Small intestine (tissue), 7 donors: ENCODE data around the gene GPR17. TPM values are rescaled to one million over a fixed set of nuclear protein-coding genes. Genes with fewer than 3 reads are reported as not detected.

ENCODE experiments used
- DNase-seq, 2 donors: peaks; one replicate each; pipeline versions ENCODE4 v3.0.0 to v3.0.0-alpha.2; 2013
- FAIRE-seq: peaks from 2 replicates; lab custom pipeline; 2012; peaks lifted over from hg19 to GRCh38; lab: Jason Lieb, UNC
- H3K27ac ChIP-seq, 3 donors: one replicate each; pipeline ENCODE4 v1.5.1; 2013; ENCODE audit warnings: low read length in 2 of 3, mild to moderate bottlenecking in 2 of 3, control low read depth in 1 of 3, inconsistent platforms in 1 of 3, low read depth in 1 of 3, moderate library complexity in 1 of 3
- H3K27me3 ChIP-seq, 3 donors: one replicate each; pipeline ENCODE4 v1.6.1; 2013; ENCODE audit warnings: low read length in 3 of 3, inconsistent platforms in 1 of 3; ENCODE audit not compliant: control insufficient read depth in 3 of 3, insufficient read depth in 3 of 3
- H3K36me3 ChIP-seq, 3 donors: one replicate each; pipeline ENCODE4 v1.6.1; 2013; ENCODE audit warnings: low read length in 3 of 3, inconsistent platforms in 1 of 3, low read depth in 1 of 3, mild to moderate bottlenecking in 1 of 3, moderate library complexity in 1 of 3; ENCODE audit not compliant: control insufficient read depth in 3 of 3, insufficient read depth in 2 of 3
- H3K4me1 ChIP-seq, 3 donors: one replicate each; pipeline ENCODE4 v1.6.1; 2013; ENCODE audit warnings: low read length in 2 of 3, inconsistent platforms in 1 of 3, low read depth in 1 of 3, mild to moderate bottlenecking in 1 of 3, moderate library complexity in 1 of 3; ENCODE audit not compliant: control insufficient read depth in 3 of 3, insufficient read depth in 2 of 3
- H3K4me3 ChIP-seq, 3 donors: one replicate each; pipeline ENCODE4 v1.5.1; 2013; ENCODE audit warnings: low read length in 3 of 3, control low read depth in 1 of 3, inconsistent platforms in 1 of 3, low read depth in 1 of 3, mild to moderate bottlenecking in 1 of 3, moderate library complexity in 1 of 3
- H3K9me3 ChIP-seq, 2 donors: one replicate each; pipeline ENCODE4 v1.6.1; 2013; ENCODE audit warnings: low read depth in 1 of 2, low read length in 1 of 2; ENCODE audit not compliant: control insufficient read depth in 2 of 2, insufficient read depth in 1 of 2
- WGBS, 3 donors: extraction: QIAGEN DNeasy Blood & Tissue Kit; methylation state at CpG; one replicate each; pipeline ENCODE4 v1.1.7; 2013; 5-methylcytosine and 5-hydroxymethylcytosine counted together
- polyA plus RNA-seq, 4 donors: library from polyadenylated mRNA; stranded (reverse) in 3 of 4; unstranded in 1 of 4; fragments of 200-250 nt in 3 of 4; fragments of 120-200 nt in 1 of 4; gene quantifications; one replicate each; pipeline versions ENCODE4 v1.2.1 to v1.2.3, GENCODE V29; 2013
- donor health status: healthy with polysubstance abuse.
- donor health status: control.
- donor health status: control.
- donor health status: Bipolar disorder and iron deficiency.
- donor health status: healthy.

Gene GPR17
- polyA plus RNA-seq, 4 donors, result 0.18 to 0.56 TPM; not detected in 2

DNA sequence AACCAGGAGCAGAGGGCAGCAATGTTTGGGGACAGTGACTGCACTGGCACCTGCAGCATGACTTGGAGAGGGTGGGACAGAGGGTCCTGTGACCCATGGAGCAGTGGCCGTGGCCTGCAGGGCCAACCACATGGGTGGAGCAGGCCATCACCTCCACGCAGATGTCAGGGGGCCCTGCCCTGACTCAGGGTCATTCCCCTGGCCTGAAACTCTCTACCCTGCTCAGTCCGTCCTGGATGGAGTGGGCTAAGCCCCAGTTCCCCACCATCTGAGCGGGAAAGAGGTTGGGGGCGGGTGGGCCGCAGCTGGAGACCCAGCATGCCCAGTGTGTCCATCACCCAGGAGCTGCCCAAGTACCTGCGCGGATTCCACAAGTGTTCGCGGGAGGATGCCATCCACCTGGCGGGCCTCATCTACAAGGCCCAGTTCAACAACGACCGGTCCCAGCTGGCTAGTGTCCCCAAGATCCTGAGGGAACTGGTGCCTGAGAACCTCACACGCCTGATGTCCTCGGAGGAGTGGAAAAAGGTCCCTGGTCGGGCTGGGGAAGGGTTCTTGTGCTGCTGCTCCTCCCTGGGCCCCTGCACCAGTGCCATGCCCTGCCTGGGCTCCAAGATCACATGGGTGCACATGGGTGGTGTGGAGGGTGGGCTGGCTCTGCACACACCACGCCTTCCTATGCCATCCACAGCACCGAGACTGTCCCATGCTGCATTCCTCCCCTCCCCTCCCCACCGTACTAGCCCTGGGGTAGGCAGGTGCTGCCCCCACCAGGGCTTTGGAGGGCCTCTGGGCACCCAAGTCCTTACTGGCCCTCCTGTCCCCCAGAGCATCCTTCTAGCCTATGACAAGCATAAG, 10.3 kb upstream of the GPR17 start:
- 92 to 94% (median 93%) methylated on average over 19 of the region's 19 CpGs for WGBS, 3 donors
- Histone ChIP-seq H3K4me3 (no peak overlapping the region), H3K4me1 (peaks cover 0 to 46% (median 0%) of the 10 kb centered on the region in 3 donors), H3K27me3 (no peaks in the 10 kb centered on the region), H3K36me3 (peaks cover 0 to 99% (median 15%) of the 10 kb centered on the region in 3 donors), H3K9me3 (no peaks in the 10 kb centered on the region), H3K27ac (peak overlapping the region in 1 of 3 donors; percentile 88)
- FAIRE-seq (no peak), DNase-seq (no peak)

DNA sequence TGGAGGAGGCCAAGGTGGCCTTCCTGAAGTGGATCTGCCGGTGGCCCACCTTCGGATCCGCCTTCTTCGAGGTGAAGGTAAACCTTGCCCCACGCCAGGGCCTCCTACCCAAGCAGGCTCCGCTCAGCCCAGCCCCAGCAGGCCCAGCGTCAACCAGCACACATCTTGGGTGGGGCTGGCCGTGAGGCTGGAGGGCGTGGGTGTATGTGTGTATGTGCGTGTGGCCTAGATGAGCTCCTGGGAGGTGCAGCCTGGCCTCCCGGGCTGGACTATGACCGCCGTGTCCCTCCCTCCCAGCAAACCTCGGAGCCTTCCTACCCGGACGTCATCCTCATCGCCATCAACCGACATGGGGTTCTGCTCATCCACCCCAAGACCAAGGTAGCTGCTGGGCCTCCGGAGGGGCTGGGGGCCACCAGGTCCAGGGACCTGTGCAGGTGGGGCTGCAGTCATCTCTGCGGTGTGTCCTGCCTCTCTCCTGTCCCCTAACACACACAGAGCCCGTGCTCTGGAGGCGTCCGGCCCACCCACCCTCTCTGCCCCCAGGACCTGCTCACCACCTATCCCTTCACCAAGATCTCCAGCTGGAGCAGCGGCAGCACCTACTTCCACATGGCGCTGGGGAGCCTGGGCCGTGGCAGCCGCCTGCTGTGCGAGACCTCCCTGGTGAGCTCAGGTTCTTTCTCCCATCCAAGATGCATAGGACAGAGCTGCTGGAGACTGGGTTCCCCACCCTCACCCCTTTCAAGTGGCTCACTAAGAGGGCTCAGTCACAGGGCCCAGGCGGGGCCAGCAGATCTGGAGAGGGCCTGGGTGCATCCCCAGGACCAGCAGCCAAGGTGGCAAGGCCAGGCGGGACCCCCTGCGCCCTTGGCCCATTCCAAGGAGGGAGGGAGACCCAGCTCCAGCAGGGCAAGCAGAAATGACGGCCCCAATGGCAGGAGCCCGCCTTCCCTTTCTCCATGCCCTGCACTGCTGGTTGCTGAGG, 9.4 kb upstream of the GPR17 start:
- FAIRE-seq (no peak), DNase-seq (peak; percentile 68 to 86)
- WGBS, 3 donors, result 58 to 83% (median 74%) methylated on average over 28 to 33 of the region's 33 CpGs
- no peaks in the 10 kb centered on the region for H3K27me3 ChIP-seq
- peaks cover 0 to 91% (median 12%) of the 10 kb centered on the region in 3 donors for H3K36me3 ChIP-seq
- no peaks in the 10 kb centered on the region for H3K9me3 ChIP-seq
- no peak overlapping the region for H3K4me3 ChIP-seq
- peaks cover 0 to 46% (median 0%) of the 10 kb centered on the region in 3 donors for H3K4me1 ChIP-seq
- H3K27ac ChIP-seq, result peak overlapping the region in 2 of 3 donors; percentile 34 to 88

DNA sequence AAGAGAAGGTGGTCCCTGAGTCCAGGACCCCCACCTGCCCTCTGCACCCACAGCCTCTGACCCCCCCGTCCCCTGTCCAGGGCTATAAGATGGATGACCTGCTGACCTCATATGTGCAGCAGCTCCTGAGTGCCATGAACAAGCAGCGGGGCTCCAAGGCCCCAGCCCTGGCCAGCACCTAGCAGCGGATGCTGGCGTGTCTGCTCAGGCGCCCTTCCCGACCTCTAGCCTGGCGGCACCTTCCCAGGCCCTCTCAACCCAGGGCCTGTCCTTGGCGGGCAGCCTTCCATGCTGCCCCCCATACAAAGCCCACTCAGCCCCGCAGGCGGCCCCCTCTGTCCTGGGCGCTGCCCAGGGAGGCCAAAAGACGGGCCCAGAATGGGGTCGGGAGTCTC, 8.7 kb upstream of the GPR17 start:
- FAIRE-seq (no peak), DNase-seq (no peak)
- 66 to 86% (median 79%) methylated on average over 9 to 13 of the region's 13 CpGs for WGBS, 3 donors
- H3K36me3 ChIP-seq, result peaks cover 0 to 84% (median 10%) of the 10 kb centered on the region in 3 donors
- H3K27ac ChIP-seq, result peak overlapping the region in 2 of 3 donors; percentile 34 to 66
- H3K4me3 ChIP-seq, result no peak overlapping the region
- no peaks in the 10 kb centered on the region for H3K9me3 ChIP-seq
- peaks cover 0 to 46% (median 0%) of the 10 kb centered on the region in 3 donors for H3K4me1 ChIP-seq
- H3K27me3 ChIP-seq, result no peaks in the 10 kb centered on the region

DNA sequence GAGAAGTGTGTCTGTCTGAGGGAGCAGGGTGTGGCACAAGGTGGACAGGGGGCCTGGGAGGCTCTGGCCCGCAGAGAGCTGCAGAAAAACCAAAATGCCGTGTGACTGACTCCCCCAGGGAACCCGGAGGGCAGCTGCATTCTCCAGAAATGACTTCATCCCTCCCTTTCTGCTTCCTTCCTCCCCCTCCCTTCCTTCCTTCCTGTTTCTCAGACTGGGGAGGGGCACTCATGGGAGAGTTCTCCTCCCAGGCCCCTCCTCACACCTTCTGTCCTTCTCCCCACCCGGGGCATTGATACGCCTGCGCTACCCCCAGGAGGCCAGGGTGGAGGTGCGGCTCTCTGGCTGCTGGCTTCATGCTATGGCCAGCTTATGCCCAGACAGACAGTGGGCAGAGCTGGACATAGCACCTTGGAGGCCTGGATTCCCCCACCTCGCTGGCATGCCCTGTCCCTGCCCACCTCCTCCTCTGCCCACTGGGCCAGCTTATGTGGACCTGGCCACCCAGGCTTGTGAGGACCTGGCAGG, 8.2 kb upstream of the GPR17 start:
- Histone ChIP-seq H3K9me3 (no peaks in the 10 kb centered on the region), H3K4me3 (no peak overlapping the region), H3K4me1 (peaks cover 0 to 46% (median 0%) of the 10 kb centered on the region in 3 donors), H3K27ac (peak overlapping the region in 2 of 3 donors; percentile 66 to 74), H3K27me3 (no peaks in the 10 kb centered on the region), H3K36me3 (peaks cover 0 to 79% (median 10%) of the 10 kb centered on the region in 3 donors)
- FAIRE-seq, result no peak
- WGBS, 3 donors, result 49 to 67% (median 62%) methylated on average over 7 to 8 of the region's 8 CpGs
- DNase-seq, result peak in 1 of 2 donors; percentile 48

DNA sequence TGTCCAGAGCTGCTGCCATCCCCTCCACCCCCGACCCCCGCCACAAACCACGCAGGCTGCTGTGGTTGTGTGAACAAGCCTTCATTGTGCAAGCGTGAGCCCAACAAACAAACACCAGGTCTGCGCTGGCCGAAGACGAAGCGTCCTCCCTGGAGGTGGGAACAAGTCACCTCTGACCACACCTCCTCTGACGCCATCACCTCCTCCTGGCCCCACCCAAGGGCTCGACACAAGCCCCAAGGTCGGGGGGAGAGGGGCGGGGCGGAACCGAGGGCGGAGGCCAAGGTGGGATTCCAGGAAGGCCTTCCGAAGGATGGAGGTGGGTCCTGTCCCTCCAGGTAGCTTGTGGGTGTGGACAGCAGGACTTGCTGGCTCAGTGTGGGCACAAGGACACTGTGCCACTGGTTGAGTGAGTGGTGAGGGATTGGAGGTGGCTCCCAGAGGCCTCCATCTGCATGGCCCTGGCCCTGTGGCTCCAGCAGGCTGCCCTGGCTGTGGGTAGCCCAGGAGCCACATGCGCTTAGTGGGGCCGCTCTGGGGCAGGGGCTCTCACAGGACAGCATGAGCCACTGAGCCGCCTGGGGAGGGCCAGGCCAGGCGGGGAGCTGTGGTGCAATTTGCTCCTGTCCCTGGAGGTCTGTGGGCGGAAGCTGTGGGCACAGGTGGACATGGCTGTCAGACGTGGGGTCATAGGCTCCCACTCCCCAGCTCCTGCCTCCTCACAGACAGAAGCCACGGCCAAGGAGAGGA, 7.4 kb upstream of the GPR17 start:
- 65 to 75% (median 72%) methylated on average over 23 of the region's 23 CpGs for WGBS, 3 donors
- peak overlapping the region in 2 of 3 donors; percentile 66 to 74 for H3K27ac ChIP-seq
- no peaks in the 10 kb centered on the region for H3K9me3 ChIP-seq
- no peaks in the 10 kb centered on the region for H3K27me3 ChIP-seq
- no peak for FAIRE-seq
- H3K36me3 ChIP-seq, result peaks cover 0 to 71% (median 10%) of the 10 kb centered on the region in 3 donors
- DNase-seq, result peak in 1 of 2 donors; percentile 61
- peaks cover 0 to 44% (median 0%) of the 10 kb centered on the region in 3 donors for H3K4me1 ChIP-seq
- no peak overlapping the region for H3K4me3 ChIP-seq

DNA sequence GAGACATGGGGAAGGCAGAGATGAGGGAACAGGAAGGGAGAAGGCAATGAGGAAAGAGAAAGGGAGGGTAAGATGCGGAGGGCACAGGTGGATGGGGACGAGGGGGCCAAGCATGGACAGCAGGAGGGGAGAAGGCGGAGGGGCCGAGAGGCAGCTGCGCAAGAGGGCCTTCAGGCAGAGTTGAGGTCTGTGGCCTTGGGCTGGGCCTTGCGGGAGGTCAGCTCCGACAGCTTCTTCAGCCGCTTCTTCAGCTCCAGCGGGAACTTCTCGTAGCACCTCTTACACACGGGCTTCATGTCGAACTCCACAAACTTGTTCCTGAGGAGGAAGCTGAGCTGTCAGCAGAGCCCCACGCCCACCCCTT, 6.9 kb upstream of the GPR17 start:
- Histone ChIP-seq H3K36me3 (peaks cover 0 to 66% (median 8%) of the 10 kb centered on the region in 3 donors), H3K9me3 (no peaks in the 10 kb centered on the region), H3K4me3 (no peak overlapping the region), H3K27me3 (no peaks in the 10 kb centered on the region), H3K4me1 (peaks cover 0 to 41% (median 0%) of the 10 kb centered on the region in 3 donors), H3K27ac (no peak overlapping the region)
- 87 to 90% (median 88%) methylated on average over 13 of the region's 13 CpGs for WGBS, 3 donors
- FAIRE-seq (no peak), DNase-seq (no peak)

DNA sequence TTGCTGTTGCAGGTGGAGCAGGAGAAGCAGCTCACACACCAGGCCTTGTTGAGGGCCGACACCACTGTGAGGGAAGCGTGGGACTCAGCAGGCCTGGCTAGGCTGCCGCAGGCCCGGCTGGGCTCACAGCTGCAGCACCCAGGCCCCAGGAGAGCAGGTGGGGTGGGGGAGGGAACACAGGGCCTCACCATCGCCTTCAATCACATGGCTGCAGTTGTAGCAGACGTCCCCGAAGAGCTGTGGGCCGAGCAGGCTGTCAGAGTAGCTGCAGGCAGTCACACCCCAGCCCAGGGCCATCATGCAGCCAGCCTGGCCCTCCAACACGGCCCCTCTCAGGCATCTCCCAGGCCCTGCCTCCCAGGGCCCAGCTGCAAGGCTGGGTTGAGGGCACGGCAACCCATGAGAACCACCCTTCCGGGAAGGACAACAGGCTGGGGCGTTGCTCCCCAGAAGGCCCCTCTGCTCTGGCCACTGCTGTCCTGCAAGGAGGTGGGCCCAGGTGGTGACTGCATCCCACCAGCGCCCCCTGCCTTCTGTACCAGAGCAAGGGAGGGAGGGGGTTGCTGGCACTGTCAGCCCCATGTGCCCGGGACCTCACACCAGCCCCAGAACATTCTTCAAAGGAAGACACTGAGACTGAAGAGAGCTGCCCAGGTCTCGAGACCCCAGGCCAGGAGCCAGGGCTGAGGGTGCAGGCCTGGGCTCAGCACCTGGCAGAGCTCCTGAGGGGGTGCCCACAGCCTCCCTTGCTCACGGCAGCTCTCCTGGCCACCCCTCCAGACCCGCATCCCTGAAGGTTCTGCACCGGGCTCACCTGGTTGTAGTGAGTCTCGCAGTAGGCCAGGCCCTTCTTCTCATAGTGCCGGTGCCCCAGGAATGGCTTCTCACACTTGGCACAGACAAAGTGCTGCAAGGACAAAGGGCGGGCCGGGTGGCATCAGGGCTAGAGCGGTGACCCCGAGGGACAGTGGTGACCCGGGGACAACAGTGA, 5.6 kb upstream of the GPR17 start:
- Histone ChIP-seq H3K4me1 (peaks cover 0 to 36% (median 0%) of the 10 kb centered on the region in 3 donors), H3K36me3 (peaks cover 0 to 53% (median 5%) of the 10 kb centered on the region in 3 donors), H3K4me3 (no peak overlapping the region), H3K27me3 (no peaks in the 10 kb centered on the region), H3K9me3 (no peaks in the 10 kb centered on the region), H3K27ac (peak overlapping the region in 1 of 3 donors; percentile 9)
- no peak for FAIRE-seq
- peak; percentile 22 to 62 for DNase-seq
- 58 to 71% (median 63%) methylated on average over 25 of the region's 25 CpGs for WGBS, 3 donors
